GM12801 (cell line): ENCODE data around the gene CCDC63.

Experiments used
- TF ChIP-seq, protein P1 (sequence below): IDR thresholded peaks from one replicate; pipeline ENCODE4 v1.5.1; 2011; ENCODE audit warnings: control low read depth; ENCODE audit not compliant: insufficient read length; ENCODE audit errors: extremely low read depth

The CCDC63 gene

DNA sequence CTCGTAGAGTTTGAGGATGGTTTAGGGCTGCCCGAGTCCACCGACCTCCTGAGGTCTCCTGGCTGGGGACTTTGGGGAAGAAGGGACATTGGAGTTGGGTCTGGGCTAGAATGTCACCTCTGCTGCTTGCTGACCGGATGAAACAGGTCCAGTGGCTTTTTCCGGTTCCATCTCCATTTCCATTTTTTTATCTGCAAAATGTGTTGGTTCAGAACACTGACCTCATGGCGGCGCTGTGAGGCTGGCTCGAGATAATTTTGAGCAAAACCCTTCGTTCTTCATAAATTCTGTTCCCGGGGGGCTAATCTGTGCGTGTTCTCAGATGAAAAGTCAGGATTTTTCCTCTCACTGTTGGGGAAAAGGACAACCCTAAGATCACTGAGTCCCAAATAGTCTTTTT lies 85.3 kb downstream of the CCDC63 start:
- TF ChIP-seq, protein P1, sequence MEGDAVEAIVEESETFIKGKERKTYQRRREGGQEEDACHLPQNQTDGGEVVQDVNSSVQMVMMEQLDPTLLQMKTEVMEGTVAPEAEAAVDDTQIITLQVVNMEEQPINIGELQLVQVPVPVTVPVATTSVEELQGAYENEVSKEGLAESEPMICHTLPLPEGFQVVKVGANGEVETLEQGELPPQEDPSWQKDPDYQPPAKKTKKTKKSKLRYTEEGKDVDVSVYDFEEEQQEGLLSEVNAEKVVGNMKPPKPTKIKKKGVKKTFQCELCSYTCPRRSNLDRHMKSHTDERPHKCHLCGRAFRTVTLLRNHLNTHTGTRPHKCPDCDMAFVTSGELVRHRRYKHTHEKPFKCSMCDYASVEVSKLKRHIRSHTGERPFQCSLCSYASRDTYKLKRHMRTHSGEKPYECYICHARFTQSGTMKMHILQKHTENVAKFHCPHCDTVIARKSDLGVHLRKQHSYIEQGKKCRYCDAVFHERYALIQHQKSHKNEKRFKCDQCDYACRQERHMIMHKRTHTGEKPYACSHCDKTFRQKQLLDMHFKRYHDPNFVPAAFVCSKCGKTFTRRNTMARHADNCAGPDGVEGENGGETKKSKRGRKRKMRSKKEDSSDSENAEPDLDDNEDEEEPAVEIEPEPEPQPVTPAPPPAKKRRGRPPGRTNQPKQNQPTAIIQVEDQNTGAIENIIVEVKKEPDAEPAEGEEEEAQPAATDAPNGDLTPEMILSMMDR = no peak

DNA sequence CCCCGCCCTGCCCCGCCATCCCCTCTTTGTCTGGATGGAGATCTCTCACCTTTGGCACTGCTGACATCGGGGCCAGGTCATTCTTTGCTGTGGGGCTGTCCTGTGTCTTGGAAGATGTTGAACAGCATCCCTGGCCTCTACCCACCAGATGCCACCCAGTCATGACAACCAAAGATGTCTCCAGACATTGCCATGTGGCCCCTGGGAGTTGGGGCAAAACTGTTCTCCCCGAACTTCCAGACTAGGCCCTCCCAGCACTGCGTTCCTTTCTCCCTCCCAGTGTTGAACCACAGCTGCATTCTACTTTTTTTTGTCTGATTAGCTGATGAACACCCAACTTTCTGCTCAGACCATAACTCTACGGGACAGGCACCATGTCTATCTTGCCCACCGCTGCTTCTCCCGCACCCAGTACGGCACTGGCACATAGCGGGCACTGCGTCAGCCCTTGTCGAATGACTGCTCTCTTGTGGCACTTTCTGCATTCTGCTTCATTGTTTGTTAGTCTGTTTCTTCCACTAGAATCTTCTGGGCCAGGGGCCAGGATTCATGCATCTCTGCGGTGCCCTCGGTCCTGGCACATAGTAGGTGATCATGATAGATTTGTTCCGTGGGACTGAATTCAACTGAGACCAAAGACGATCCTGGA lies 86.7 kb downstream of the CCDC63 start:
- TF ChIP-seq, protein P1 = no peak

DNA sequence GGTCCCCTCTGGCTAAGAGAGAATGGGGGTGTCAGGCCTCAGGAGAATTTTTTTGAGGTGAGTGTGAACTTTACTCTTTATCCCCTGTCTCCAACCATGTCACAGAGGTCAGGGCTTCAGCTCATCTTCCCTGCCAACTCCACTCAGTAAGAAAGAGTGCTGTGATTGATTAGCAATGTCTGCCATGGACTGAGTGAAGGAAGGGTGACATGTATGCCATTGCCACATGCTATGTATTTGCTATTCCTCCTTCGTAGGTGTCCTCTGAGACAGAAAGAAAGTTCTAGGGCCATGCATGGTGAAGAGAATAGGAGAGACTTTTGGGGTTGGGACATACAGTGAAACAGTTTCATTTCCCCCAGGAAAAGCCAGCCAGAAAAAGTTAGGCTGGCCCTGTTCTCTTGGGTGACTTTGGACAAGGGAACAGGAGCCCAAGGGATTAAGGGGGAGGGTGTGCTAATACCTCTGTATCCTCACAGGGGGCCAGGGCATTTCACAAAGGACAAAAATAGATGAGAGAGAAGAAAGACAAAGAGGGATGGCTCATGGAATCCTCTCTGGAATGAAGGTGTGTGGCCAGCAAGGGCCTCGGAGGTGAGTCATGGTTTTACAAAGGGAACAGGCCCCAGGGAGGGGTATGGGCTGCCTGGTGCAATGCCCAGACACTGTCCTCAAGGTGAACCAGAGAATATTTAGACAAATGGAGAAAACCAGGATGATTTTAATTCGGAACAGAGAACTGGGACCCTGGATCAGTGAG lies 87.5 kb downstream of the CCDC63 start:
- TF ChIP-seq, protein P1 = no peak

DNA sequence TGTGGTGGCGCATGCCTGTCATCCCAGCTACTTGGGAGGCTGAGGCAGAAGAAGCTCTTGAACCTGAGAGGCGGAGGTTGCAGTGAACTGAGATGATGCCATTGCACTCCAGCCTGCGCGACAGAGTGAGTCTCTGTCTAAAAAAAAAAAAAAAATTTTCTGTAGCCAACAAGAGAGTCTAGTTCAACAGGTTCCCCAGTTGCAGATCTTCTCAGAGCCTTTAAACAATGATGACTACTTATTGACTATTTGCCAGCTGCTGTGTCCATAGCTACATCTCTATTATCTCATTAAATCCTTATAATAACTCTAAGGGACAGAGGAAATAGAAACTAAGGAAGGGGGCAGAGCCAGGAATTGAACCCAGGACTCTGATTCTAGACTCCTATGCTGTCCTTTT lies 88.8 kb downstream of the CCDC63 start:
- TF ChIP-seq, protein P1 = no peak

DNA sequence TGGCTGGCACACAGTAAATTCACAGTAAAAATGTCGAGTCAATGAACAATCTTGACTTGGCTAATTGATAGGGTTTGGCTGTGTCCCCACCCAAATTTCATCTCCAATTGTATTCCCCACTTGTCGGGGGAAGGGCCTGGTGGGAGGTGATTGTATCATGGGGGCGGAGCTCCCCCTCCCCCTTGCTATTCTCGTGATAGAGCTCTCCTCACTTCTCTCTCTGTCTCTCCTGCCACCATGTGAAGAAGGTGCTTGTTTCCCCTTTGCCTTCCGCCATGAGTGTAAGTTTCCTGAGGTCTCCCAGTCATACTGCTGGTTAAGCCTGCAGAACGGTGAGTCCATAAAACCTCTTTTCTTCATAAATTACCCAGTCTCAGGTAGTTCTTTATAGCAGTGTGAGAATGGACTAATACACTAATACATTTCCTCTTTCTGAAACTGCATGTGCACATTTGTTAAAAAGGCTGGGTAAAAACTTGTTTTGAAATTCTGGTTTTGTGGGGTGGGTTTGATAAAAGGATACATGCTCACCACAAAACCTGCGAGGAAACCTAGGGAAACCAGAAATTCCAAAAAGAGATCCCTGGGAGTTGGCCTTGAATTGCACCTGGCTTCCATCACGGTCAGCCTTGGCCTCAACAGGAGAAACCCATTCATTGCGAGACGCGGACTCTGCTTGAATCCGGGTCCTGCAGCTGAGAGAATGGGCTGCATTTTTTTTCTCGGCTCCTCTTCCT lies 89.7 kb downstream of the CCDC63 start:
- TF ChIP-seq, protein P1 = no peak

DNA sequence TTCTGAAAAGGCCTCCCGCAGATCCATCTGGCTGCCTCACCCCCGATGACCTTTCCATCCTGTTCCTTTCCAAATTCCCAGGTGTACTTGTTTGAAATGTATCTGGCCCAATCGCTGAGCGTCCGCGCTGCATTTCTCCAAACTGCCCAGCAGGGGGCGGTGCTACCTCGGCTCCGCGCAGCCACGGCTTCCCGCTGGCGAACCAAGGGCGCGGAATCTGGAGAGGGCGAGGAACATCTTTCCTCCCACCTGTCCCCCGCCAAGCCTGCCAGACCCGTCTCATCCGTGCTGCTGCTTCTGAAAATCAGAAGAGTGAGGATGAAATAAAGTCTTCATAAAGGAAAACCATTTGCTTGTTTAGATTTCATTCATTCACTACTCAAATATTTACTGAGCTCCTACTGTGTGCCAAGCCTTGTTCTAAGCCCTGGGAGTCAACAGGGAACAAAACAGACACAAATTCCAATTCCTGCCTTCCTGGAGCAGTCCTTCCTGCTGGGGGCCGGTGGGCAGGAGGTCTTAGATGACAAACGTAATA lies 90.4 kb downstream of the CCDC63 start:
- TF ChIP-seq, protein P1 = peak; percentile 39

DNA sequence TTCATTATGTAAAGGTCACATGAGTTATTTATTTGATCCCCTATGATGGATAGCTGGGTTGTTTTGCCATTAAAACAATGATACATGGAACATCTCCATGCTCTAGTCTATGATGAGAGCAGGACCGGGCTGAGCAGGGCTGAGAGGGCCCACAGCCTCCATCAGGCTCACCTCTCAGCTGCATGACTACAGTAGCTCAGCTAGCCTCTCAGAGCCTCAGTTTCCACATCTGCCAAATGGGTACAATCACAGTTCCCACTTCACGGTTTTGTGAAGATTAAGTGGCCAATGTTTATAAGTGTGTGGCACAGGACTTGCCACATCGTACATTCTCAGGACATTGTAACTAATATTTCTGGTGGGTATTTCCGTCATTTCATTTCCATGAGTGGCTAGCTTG lies 93.5 kb downstream of the CCDC63 start:
- TF ChIP-seq, protein P1 = no peak
